Activated CD4-positive, alpha-beta T cell treated with anti-CD3 and anti-CD28 coated beads for 1 hour (primary cell): ENCODE results near the gene CDK13.
"Not testable (repeated sequence)": the region's sequence is repeated elsewhere in the genome, so short reads cannot be mapped to it uniquely, and the experiment has no call there.

Experiments used
- DNase-seq: peaks from one replicate; pipeline ENCODE4 v3.0.0-alpha.2; 2020

CDK13 gene

GRCh38 chr7:40105879-40106473 lies 155.9 kb downstream of the CDK13 start:
- no peak for DNase-seq

DNA sequence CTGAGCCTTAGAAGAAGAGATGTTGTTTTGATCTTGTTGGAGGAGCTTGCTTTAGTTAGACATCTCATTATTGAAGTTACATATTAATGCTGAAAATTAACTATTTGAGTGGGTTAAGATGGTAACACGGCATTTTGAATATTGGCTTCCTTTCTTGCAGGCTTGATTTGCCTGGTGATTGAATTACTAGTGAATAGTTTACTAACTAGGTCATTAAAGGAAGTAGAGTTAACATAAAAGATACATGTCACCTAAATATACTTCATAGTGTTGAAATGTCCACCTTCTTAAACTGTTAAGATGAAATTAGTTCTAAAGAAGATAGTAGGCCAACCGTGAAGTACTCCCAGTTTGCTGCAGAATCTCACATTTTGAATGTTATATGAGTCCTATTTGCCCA lies 165.9 kb downstream of the CDK13 start:
- no peak for DNase-seq

- DNase-seq, result not testable (repeated sequence)
These were observed 167.1 kb downstream of the CDK13 start for GRCh38 chr7:40117199-40117598.

DNA sequence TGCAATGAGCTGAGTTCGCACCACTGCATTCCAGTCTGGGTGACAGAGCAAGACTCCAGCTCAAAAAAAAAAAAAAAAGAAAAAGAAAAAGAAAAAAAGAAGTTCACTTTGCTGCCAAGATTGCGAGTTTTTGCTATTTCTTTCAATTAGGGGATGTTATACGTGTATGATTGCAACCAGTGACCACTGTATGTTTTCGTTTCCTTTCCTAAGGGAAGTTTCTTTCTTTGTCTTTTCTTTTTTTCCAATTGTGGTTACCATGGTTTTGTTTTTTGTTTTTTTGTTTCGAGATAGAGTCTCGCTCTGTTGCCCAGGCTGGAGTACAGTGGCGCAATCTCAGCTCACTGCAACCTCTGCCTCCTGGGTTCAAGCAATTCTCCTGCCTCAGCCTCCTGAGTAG lies 168.1 kb downstream of the CDK13 start:
- DNase-seq, result not testable (repeated sequence)

GRCh38 chr7:40120020-40120419 lies 170.0 kb downstream of the CDK13 start:
- DNase-seq, result no peak

DNA sequence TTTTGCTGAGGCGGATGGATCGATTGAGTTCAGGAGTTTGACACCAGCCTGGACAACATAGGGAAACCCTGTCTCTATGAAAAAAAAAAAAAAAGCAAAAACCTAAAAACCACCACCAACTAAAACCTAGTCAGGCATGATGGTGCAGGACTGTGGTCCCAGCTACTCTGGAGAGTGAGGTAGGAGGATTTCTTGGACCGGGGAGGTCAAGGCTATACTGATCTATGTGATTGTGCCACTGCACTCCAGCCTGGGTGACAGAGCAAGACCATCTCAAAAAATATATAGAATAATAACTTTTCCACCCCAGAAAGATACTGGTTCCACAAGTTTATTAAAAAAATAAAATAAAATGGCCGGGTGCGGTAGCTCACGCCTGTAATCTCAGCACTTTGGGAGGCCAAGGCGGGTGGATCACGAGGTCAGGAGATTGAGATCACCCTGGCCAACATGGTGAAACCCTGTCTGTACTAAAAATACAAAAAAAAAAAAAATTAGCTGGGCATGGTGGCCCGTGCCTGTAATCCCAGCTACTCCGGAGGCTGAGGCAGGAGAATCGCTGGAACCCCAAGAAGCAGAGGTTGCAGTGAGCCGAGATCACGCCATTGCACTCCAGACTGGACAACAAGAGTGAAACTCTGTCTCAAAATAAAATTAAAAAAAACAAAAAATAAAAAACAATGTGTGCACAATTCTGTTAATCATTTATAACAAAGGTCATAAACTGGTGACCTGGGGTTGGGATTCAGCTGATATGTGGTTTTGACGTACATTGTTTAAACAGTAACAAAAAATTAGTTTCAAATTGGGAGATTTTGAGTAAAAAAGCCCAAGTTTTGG lies 172.3 kb downstream of the CDK13 start:
- not testable (repeated sequence) for DNase-seq

GRCh38 chr7:40122940-40123254 lies 172.8 kb downstream of the CDK13 start:
- no peak for DNase-seq

DNA sequence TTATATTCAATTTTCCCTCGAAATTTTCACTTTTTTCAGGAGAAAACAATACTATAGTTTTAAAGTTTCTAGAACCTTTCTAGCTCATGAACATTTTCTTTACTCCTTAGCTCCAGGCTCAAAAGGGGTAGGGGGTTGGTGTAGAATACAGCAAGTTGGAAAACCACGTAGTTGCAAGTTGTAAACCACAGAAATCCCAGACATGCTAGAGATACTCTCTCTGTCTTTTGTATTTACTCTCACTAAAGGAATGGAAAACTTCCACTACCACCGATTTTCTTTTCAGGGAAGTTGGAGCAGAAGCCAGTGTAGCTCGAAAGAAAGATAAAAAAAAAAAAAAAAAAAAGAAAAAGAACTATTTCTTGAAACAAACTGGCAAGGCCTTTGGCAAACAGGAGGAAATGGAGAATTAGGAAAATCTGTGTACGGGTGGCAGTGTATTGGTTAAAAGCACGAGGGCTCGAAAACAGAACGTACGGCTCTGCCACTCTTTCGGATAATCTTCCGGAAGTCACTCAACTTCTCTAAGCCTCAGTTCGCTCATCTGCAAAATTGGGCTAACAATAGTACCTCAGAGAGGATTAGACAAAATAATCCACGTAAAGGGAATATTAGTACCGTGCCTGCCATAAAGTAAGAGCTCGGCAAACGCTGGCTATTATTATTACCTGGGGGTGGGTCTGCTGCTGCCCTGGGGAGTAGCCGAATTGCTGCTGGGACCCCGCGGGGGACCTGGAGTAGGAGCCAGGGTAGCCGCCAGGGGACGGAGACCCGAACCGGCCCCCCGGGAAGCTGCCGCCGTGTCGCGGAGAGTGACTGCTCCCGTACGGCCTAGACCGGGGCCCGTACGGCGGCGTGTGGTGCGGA lies 183.7 kb downstream of the CDK13 start:
- DNase-seq, result no peak

DNA sequence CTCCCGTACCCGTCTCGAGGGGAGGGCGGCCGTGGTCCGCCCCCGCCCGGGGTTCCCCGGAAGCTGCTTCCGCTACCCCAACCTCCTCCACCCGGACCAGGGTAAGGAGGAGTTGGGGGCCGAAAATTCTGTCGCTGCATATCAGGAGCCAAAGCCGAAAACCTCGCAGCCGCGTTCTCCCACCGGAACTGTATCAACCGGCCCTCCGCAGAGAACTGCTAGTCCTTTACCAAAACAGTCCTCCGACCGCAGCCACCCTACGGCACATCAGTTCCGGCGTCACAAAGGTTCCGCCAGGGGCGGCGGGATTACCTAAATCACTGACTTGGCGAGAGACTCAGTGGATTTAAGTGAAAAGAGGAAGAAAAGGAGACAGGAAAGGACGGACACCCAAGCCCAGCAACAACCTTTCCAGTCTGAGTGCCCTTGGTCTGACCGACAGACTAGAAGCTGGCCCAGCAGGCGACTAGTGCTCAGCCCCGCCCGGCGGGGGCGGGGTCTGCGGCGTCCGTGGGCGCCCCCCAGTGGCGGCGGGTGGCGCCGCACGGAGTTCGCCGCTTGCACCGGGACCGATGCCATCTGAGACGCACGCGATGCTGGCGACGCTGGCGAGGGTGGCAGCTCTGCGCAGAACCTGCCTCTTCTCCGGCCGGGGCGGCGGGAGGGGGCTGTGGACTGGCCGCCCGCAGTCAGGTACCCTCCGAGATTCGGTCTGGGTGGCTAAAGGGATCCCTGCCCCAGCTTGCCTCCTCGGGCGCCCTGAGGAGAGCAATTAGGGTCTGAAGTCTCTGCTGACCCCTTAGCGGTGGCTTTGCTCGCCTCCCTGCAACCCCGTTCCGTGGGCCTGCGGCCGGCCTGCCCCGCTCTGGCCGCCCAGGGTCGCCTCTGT lies 184.6 kb downstream of the CDK13 start, which contains the start of the genes MPLKIP and SUGCT:
Gene MPLKIP (minus strand): TSS at position 195 of the 889 bp plus-strand sequence. CDS start 55 bp downstream, at position 140.
Gene SUGCT (plus strand): TSS at position 578 of the 889 bp plus-strand sequence.
- DNase-seq, result peak; percentile 82

DNA sequence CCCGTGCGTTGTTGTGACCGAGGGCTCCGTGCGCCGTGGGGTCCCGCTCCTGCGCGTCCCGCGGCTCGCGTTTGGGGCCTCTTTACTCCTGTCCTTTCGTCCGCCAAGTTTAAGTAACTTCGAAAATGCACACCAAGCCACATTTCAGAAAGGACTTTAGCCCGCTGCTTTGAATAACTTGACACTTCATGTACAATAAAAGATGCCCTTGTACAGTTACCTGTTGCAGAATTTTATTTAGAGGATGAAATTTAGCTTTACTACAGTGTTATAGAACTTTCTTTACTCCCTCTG lies 185.2 kb downstream of the CDK13 start:
- DNase-seq, result no peak

- DNase-seq, result no peak
These were observed 187.5 kb downstream of the CDK13 start for GRCh38 chr7:40137563-40137962.

- no peak for DNase-seq
These were observed 188.9 kb downstream of the CDK13 start for GRCh38 chr7:40138973-40139372.

DNA sequence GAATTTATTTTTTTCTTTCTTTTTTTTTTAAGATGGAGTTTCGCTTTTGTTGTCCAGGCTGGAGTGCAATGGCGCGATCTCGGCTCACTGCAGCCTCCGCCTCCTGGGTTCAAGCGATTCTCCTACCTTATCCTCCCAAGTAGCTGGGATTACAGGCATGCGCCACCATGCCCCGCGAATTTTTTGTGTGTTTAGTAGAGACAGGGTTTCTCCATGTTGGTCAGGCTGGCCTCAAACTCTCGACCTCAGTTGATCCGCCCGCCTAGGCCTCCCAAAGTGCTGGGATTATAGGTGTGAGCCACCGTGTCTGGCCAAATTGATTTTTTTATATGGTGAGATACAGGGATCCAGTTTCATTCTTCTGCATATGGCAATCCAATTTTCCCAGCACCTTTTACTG lies 189.8 kb downstream of the CDK13 start:
- not testable (repeated sequence) for DNase-seq

DNA sequence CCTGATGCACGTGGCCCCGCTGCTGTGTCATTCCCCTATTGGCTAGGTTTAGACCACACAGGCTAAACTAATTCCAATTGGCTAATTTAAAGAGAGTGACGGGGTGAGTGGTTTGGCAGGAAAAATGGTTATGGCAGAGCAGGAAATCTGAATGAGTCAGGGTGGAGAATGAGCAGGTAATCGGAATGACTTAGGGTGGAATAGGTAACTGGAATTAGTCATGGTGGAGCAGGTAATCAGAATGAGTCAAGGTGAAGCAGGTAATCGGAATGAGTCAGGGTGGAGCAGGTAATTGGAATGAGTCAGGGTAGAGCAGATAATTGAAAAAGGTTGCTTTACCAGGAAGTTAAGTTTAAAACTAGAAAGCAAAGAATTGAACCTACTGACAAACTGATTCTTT lies 191.9 kb downstream of the CDK13 start:
- DNase-seq, result not testable (repeated sequence)

- DNase-seq, result not testable (repeated sequence)
These were observed 195.6 kb downstream of the CDK13 start for GRCh38 chr7:40145596-40146130.

- DNase-seq, result no peak
These were observed 197.6 kb downstream of the CDK13 start for GRCh38 chr7:40147371-40148246.

GRCh38 chr7:40148247-40148580 lies 198.2 kb downstream of the CDK13 start:
- not testable (repeated sequence) for DNase-seq

DNA sequence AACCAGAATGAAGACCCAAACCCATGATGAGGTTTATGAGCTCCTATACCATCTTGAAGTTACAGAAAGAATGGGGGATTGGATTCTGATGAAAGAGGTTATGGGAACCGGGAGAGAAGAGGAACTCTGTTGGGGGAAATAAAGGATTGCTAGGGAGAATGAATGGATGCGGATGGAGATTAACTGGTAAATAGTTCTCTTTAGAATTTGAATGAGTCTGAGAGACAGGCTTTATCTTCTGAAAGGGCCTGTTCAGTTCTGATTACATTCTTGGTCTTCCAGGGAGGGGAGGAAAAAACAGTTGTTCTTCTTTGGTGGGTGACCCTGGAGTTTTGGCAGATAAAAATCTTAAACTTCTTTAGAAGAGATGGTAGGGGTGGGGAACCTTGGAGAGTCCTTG lies 198.6 kb downstream of the CDK13 start:
- DNase-seq, result no peak
